GM18499 (cell line): ENCODE results near the gene PI4K2A.
"Not testable (repeated sequence)": the region's sequence is repeated elsewhere in the genome, so short reads cannot be mapped to it uniquely, and the experiment has no call there.

Experiments
- ATAC-seq: cut with Tn5 transposase; IDR thresholded peaks from one replicate; pipeline ENCODE4 v1.9.1; 2021; ENCODE audit warnings: moderate number of reproducible peaks; ENCODE audit not compliant: insufficient read depth, unreplicated experiment

The PI4K2A gene

DNA sequence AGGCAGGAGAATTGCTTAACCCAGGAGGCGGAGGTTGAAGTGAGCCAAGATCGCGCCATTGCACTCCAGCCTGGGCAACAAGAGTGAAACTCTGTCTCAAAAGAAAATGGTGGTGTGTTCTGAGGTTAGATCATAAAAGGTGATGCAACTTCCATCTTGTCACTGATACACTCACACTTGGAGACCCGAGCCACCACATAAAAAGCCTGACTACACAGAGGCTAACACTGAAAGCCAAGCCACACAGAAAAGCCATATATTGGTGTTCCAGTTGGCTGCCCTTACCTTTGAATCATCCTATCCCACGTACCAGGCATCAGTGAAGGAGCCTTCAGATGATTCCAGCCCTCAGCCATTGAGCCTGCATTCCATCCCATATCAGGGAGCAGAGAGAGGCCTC, 11.2 kb upstream of the PI4K2A start:
- ATAC-seq, result no peak

DNA sequence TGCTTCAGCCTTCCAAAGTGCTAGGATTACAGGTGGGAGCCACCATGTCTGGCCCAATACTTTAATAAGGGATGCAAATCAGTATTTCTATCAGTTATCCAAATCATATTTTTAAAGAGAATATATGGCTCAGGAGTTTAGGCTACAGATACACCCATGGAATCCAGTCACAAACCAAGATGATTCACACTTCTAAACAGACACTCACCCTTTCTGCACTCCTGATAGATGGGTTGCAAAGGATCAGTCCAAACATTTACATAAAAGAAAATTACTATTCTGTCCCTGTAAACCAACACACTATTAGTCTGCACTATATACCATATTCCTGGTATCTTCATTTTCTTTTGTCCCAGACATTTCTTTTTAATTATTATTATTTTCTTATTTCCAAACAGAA, 9.4 kb upstream of the PI4K2A start:
- ATAC-seq, result no peak

DNA sequence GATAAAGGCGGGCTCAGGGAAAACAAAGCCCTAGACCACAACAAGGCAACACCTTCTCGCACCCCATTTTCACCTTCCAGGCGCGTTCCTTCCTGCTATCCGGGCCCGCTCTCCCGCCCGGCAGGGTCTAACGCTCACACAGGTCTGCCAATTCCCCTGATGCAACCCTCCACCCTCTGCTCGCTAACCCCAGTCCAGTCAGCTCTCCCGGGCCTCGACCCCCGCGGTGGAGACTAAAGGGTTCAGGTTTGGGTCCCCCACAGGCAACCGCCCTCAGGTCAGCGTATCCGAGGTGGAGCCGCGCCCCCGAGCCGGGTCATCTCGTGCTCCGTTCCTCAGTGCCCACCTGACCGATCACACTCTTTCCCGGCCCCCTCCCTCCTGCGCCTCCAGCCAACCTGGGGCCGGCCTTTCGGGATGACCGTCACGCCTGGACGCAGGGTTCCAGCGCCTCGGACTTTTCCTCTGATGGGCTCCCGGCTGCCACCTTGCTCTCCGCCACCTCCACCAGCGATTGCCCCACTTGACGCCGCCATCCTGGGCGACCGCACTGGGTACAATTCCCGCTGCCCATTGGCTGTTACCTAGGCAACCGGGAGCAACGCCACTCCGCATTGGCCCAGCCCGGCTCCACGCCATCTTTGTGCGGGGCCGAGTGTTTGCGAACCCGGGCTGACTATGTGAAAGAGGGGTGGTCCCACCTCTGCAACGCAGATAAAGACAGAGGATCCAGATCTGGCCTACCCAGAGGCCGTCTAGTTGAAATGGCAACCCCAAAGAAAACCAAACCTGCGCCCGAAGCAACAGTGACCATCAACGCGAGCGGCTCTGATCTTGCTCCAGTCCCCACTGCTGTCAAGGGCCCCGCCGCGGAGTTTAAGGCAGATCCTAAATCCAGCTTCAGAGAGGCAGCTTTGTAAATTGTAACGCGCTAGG, 7.3 kb upstream of the PI4K2A start, which contains the start of gene MORN4:
MORN4 (minus strand) TSS at position 552 of the 936 bp plus-strand sequence. CDS start 13,847 bp downstream, outside the sequence.
- ATAC-seq, result peak; percentile 59

DNA sequence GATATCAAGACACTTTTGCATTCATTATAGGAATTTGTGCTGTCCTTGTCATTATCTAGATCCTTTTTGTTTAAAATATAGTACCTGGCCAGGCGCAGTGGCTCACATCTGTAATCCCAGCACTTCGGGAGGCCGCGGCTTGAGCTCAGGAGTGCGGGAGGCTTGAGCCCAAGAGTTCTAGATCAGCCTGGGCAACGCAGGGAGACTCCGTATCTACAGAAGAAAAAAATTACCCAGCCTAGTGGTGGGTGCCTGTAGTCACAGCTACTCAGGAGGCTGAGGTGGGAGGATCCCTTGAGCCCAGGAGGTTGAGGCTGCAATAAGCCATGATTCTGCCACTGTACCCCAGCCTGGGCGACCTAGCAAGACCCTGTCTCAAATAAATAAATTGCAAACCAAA, 6.5 kb upstream of the PI4K2A start:
- ATAC-seq, result no peak

DNA sequence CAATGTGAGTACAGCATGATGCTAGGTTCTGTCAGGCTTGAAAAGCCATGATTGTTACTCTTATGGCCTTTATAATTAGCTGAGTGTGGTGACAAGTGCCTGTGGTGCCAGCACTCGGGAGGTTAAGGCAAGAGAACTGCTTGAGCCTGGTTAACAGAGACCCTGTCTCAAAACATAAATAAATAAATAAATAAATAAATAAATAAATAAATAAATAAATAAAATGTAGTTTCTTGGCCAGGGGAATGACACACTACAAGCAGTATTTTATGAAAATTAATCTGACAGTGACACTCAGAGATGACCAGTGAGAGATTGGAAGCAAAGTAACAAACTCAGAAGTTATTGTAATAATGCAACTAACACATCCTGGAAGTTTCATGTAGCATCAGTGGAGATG, 4.9 kb upstream of the PI4K2A start:
- no peak for ATAC-seq

DNA sequence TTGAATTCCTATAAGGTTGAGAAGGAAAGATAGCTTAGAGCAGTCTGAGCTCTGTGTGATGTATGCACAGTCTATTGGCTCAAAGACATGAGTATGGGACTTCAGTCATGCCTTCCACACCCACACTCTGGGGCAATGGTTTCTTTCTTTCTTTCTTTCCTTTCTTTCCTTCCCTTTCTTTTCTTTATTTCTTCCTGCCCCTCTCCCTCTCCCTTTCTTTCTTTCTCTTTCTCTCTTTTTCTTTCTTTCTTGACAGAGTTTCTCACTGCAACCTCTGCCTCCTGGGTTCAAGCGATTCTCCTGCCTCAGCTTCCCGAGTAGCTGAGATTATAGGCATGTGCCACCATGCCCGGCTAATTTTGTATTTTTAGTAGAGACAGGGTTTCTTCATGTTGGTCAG, 1.4 kb upstream of the PI4K2A start:
- not testable (repeated sequence) for ATAC-seq

DNA sequence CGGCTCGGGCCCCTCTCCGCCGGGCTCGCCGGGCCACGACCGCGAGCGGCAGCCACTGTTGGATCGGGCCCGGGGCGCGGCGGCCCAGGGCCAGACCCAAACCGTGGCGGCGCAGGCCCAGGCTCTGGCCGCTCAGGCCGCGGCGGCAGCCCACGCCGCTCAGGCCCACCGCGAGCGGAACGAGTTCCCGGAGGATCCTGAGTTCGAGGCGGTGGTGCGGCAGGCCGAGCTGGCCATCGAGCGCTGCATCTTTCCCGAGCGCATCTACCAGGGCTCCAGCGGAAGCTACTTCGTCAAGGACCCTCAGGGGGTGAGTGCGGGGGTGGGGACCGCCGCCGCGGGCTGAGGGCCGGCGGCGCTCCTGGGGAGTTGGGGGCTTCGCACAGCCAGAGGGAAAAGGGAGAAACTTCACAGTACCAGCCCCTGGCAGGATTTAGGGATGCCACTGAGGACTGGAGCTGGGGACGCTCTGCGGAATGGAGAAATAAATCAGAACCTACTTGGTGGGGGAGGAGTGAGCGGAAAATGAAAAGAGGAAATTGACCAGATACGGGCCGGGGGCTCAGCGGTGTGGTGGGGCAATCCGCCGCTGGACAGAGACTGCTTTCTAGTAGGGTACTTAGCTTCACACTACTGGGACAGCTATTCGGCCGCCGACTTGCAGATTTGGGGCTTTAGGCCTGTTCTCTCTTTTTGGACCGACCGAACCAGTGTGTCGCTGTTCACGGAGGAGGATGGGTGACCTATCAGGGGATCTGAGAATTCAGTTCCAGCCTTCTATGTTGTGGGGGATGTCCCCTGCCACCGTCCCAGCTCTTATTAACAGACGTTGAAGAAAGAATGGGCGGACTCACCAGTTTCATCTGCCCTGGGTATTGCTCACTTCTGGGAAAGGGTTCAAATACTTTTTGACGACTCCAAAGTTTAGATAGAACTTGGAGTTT, 669 bp downstream of the PI4K2A start:
- ATAC-seq, result no peak

DNA sequence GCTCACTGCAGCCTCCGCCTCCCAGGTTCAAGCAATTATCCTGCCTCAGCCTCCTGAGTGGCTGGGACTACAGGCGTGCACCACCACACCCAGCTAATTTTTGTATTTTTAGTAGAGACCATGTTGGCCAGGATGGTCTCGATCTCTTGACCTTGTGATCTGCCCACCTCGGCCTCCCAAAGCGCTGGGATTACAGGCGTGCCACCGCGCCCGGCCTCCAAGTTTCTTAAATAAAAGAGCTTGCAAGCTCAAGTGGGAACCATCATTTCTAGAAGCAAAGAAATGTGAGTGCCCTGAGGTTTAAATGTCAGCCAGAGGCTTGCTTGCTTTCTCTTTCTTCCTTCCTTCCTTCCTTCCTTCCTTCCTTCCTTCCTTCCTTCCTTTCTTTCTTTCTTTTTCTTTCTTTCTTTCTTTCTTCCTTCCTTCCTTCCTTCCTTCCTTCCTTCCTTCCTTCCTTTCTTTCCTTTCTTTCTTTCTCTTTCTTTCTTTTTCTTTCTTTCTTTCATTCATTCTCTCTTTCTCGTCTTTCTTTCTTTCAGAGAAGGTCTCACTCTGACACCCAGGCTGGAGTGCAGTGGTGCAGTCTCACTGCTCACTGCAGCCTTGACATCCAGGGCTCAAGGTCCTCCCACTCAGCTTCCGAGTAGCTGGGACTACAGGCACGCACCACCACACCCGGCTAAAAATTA, 2.1 kb downstream of the PI4K2A start:
- ATAC-seq, result not testable (repeated sequence)

DNA sequence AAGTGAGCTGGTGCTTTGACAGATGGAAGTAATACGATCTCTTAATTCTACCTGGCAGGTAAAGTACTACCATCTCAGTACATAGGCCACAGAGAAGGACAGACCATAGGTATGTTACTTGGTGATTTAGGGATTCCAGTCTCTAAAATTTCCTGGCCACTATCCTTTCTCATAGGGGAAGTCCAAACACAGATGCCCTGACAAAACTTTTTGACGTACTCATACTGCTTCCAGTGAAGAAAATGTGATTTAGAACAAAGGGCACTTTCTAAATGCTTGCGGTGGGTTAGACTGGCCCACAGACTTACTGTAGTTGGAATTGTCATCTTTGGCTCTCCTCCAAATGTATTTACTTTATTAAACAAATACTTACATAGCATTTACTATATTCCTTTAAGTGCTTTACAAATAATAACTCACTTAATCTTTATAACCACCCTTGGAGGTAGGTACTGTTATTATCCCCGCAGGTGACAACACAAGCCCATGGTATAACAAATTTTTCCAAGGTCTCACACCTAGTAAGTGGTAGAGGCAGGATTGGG, 3.0 kb downstream of the PI4K2A start:
- ATAC-seq, result no peak

DNA sequence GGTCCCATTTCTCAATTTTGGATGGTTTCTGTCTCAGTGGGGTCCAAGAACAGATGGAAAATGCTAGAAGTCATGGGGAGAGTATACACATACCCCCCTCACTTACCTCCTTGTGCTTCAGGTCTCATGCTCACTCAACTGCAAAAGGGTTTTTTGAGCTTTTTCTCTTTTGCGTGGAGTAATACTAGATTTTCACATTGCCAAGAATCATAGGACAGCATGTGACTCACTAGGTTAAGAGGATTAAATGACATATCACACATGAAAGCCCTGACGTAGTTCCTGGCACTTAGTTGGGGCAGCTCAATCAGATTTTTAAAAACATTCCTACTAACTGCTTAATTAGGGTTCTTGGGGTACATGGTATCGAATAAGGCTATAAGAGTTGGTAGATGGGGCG, 4.5 kb downstream of the PI4K2A start:
- no peak for ATAC-seq

DNA sequence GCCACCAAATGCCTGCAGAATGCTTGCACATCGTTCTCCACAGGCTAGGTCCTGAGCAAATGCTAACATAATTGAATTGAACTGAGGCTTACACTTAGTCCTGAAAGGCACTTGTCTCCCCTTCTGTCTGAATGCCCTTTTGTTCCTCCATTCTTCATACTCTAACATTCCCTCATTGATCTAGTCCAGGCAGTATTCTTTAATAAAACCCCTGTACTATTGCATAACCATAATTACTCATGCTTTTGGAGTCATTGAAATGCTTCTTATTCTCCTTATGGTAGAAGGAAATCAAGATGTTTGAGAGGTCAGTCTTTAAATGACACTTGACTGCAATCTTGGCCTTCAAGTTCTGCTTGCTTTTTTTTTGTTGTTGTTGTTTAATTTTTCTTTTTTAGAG, 7.1 kb downstream of the PI4K2A start:
- ATAC-seq, result no peak

DNA sequence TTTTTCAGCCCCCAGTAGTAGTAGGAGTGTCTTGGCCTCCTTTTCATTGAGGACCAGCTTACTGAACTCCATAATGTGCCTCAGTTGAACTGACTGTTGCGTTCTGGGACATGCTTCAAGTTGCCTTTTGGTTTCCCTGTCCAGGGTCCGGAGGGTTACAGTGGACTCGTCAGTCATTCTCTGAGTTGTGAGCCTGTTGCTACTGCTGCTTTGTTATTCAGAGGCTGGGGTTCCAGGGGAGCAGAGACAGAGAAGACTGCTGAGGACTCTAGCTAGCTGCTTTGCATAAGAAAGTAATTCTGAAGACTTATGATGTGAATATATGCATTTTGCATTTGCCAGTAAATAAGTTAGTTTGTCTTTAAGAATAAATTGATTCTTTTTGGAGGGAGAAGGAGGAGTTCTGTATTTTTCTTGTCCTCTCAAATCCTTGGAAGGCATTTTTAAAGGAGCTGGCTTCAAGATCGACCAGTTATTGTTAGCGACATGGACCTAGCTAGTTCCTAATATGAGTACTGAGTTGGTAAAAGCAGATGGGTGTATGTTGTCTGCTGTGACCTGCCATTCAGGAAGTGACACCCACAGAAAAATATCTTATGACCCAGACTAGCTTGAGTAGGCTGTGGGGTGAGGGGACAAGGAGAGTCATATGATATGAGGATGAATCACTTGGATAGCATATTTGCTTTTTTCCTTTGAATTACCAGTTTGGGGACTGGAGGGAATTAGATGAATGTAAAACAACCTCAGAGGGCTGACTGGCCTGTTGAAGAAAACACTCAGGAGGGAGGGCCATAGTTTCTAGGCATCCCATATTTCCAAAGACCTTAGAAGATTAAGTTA, 8.3 kb downstream of the PI4K2A start:
- ATAC-seq, result peak; percentile 89

DNA sequence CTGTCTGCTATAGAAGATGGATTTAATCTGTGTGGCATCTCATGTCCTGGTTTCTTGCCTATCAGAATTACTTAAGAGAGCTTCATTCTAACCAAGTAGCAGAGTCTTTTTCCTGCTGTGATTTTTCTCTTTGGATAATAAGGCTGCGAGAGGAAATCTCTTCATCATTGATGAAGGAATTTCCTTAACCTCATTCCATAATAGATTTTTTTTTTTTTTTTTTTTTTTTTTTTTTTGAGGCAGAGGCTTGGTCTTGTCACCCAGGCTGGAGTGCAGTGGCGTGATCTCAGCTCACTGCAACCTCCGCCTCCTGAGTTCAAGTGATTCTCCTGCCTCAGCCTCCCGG, 8.9 kb downstream of the PI4K2A start:
- ATAC-seq, result not testable (repeated sequence)

DNA sequence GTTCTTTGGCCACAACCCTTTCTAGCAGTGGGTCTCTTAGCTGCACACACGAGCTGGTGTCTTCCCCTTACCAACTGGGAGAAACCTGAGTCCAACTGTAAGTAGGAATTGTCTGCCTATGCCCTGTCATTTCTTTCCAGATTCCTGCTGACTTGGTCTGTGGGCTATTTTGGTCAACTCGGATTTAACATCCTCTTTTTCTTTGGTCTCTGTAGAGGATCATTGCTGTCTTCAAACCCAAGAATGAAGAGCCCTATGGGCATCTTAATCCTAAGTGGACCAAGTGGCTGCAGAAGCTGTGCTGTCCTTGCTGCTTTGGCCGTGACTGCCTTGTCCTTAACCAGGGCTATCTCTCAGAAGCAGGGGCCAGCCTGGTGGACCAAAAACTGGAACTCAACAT, 10.3 kb downstream of the PI4K2A start:
- no peak for ATAC-seq

DNA sequence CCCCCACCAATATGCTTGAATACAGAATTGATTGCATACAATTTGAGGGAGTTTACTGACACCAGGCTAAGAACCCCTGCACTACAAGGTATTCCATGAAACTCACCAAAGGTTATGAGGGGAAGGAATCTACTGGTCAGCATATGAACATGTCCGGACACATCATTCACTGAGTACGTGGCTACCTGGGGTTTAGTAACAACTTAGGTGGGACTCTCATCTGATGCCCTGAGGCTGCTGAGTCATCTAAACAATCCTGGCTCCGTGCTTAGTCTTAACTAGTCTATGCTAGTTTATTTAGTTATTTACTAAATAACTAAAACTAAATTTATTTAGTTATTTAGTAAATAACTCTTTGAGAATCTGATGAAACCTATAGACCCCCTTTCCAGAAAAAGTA, 11.3 kb downstream of the PI4K2A start:
- no peak for ATAC-seq

DNA sequence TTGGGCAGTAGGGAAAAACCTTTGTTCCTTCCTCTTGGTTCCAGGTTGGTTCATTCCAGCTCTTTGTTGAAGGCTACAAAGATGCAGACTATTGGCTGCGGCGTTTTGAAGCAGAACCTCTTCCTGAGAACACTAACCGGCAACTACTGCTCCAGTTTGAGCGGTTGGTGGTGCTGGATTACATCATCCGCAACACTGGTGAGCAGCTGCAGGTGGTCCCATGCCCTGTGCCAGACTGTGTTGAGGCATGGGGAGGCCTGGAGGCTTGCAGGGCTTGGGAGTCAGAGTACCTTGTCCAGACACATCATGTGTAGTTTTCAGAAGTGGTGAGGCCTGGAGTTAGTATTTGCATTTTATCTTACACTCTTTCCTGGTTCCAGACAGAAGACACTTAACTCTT, 16.3 kb downstream of the PI4K2A start:
- ATAC-seq, result no peak

DNA sequence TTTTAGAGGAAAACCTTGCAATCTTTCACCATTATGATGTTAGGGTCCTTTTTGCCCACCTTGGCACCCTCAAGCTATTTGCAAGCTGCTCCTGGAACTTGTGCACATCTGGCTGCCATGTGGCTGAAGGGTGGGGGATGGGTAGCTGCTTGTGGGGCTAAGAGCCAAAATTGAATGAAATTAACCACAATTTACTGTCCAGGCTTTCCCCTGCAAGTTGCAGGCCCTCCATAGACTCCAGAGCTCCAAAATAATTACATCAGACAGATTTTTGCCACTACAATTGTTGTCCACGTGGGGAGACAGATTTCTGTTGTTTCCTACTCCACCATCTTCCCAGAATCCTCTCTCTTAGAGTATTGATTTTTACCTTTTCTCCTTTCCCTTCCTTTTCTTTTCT, 19.1 kb downstream of the PI4K2A start:
- no peak for ATAC-seq

DNA sequence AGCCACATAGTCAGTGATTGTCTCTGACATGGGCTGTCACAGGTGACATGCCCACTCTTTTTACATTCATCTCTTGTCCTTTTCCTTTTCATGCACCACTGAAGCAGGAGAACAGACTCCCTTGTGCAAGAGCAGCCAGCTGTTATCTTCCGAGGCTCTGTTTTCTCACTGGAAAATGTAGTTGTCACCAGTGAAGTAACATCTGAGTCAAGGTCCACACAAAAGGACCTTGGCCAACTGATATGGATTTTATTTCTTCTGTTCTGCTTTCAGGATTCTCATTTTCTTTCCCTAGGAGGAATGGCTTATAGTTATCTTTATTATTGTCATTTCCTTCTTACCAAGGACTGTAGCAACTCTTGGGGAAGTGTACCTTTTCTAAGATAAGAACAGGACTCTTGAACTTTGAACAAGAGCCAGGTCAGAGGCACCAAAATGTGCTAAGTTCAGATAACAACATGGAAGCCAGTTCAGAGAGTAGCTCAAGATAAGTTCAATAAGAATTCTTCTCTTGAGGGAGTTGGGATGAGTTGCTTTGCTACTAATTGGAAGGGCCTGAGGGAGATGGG, 23.9 kb downstream of the PI4K2A start:
- no peak for ATAC-seq

DNA sequence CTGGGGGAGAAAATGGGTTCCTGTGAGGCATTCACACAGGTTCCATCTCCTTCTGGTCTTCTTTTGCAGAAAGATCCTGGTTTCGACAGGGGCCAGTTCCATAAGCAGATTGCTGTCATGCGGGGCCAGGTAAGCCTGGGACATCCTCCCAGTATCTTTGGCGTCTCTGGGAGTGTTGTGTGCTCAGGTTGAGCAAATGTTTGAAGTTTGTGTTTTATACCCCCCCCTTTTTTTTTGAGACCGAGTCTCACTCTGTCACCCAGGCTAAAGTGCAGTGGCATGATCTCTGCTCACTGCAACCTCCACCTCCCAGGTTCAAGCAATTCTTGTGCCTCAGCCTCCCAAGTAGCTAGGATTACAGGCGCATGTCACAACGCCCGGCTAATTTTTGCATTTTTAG, 26.5 kb downstream of the PI4K2A start:
- ATAC-seq, result no peak
